HG03571 (cell line): ENCODE measurements around the gene BRSK2.

Source experiments
- ATAC-seq: cut with Tn5 transposase; IDR thresholded peaks from one replicate; pipeline ENCODE4 v1.9.1; 2021; ENCODE audit not compliant: unreplicated experiment

The BRSK2 gene

DNA sequence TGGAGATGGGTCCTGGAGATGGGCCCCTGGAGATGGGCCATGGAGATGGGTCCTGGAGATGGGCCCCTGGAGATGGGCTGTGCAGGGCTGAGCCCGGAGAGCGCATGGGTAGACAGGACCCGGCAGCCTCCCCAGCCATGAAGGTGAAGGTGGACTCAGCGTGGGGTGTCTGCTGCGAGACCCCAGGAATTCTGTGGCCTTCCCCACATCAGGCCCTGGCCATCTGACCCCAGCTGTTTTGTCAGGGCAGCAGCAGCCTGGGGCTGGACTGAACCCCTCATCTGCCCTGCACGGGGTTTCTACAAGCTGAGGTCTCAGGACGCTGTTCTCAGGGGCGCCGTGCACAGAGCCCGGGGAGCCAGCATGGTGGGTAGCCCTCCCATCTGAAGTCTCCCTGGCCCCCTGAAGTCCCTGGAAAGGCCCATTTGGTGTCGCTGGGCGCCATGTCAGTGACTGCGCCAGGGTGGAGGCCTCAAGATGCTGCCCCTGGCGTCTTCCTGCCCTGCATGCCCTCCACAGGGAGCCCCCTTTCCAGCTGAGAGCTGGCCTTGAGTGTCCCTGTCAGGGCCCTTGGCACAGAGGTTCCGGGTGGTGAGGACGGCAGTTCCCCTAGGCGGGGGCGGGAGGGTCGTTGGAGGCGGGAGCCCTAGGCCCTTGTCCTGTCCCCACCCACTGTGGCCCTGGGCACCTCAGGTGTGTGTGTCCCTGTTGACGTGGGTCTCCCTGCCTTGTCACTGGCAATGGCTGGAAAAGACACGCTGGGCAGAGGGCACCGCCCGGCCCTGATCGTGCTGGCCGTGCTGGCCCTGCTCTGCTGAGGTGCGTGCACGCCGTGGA lies 5.4 kb downstream of the BRSK2 start:
- no peak for ATAC-seq

DNA sequence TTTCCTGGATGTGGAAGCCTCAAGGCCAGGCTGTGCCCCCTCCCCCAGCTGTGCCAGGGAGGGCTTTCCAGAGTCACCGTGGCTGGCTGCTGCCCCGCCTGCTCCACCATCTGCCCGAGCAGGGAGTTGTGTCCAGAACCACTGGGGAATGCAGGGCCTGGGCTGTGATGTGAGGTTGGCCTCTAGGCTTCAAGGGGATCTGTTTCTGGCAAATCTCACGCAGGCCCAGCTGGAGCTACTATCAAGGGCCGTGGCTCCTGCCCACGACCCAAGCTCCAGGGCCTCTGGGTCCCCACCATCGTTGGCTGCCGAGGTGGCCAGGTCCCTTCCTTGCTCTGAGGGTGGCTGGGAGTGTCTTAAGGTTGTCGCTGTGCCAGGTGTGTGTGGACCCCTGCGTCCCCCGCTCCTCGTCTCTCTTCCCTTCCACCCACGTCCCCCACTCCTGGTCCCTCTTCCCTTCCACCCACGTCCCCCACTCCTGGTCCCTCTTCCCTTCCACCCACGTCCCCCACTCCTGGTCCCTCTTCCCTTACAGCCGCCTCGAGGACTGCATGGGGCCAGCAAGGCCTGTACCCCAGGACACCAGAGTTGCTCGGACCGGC lies 6.1 kb downstream of the BRSK2 start:
- no peak for ATAC-seq

DNA sequence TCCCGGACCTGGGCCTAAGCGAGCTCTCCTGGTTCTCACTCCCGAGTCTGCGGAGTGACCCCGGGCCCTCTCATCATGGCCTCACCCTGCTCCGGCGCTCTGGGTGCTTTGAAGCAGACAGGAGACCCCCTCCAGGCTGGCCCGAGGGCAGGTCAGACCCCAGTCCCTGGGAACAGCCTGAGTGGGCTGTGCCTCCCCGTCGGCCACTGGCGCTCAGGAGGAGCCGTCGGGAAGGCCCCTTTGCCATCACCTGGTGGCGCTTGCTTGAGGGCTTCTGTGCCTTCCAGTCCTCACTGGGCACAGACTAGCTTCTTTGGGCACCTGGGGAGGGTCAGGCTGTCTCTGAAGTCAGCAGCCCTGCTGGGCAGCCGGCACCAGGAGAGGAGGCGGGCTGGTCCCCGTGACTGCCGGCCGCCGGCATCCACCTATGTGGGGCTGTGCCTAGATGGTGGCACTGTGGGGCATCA lies 6.7 kb downstream of the BRSK2 start:
- ATAC-seq: no peak

DNA sequence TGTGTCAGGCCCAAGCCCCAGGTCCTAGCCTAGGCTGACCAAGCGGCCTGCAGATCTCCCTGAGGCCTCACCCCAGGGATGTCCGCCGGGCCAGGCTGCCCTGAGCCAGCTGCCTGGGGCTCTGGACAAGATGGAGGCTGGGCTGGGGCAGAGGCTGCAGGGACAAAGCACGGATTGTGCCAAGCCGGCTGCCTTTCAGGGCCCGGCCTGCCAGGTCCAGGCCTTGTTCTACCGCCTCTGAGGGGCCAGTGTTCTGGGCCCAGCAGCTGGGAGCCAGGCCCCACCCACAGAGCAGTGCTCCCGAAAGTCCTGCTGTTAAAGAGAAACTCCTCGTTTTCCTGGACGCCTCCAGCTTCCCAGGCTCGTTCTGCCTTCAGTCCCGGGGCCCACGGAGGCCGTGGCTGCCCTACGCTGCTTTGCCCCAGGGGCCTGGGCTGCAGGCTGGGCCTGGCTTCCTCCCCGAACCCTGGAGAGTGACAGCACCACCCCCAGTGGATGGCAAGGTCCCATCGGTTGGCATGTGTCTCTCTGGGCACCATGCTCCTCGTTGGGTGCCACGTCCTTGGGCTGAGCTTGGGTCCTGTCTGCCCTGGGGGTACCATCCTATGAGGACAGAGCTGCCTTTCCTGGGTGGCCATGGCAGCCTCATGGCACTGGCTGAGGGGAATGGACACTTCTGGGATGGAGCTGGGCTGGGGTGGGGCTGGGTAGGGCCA lies 7.6 kb downstream of the BRSK2 start:
- ATAC-seq: no peak

DNA sequence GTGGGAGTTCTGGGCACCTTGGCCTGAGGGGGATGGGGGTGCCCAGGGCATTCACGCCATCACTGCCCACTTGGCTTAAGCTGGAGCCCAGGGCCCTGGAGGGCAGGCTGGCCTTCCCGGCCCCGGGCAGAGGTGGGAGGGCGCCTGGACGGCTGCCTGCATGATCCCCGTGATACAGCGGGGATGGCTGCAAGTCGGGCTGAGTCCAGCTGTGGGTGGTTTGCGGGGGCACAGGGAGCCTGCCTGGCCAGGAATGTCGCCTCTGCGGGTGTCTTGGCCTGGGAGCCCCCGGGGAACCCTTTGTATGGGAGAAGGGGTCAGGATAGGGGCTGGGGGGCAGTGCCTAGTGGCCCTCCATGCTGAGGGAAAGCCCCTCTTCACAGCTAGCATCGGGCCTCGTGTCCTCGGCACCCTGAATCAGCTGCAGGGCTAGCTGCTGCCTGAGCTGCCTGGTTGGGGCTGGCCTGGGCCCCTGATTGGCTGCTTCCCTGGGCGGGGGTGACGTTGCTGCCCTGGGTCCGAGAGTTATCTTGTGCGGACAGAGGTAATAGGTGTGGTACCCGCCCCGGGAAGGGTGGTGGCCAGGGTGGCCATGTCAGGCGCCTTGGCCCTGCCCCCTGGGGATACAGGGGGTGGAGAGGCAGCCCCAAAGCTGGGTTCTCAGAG lies 8.3 kb downstream of the BRSK2 start:
- no peak for ATAC-seq

DNA sequence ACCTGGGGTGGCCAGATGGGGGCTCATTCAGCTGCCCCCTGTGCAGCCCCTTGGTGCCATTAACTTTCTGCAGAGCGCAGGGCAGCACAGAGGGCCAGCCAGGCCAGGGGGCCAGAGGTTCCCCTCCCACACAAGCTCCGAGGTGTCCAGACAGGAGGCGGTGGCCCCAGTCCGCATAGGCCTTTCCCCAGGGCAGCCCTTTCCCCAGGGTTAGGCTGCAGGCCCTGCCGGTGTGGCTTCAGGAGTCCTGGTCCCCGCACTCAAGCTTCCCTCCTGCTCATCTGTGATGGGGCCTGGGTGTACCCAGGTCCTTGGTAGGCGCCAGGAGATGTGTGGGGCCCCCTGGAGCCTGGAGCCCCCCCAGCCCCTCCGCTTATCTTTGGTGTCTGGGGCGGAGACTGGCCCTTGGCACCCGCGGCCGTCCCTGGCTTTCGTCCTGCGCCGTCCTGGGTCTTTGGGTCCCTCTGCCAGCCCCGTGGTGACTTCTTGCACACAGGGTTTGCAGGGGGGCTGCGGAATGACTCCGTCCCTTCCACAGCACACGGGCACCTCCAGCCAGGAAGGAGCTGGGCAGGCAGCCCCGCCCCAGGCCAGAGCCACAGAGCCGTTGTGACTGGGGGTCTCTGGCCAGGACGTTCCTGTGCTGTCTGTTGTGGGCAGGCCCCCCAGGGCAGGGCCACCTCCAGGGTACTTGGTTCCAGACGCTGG lies 8.9 kb downstream of the BRSK2 start:
- ATAC-seq: no peak

DNA sequence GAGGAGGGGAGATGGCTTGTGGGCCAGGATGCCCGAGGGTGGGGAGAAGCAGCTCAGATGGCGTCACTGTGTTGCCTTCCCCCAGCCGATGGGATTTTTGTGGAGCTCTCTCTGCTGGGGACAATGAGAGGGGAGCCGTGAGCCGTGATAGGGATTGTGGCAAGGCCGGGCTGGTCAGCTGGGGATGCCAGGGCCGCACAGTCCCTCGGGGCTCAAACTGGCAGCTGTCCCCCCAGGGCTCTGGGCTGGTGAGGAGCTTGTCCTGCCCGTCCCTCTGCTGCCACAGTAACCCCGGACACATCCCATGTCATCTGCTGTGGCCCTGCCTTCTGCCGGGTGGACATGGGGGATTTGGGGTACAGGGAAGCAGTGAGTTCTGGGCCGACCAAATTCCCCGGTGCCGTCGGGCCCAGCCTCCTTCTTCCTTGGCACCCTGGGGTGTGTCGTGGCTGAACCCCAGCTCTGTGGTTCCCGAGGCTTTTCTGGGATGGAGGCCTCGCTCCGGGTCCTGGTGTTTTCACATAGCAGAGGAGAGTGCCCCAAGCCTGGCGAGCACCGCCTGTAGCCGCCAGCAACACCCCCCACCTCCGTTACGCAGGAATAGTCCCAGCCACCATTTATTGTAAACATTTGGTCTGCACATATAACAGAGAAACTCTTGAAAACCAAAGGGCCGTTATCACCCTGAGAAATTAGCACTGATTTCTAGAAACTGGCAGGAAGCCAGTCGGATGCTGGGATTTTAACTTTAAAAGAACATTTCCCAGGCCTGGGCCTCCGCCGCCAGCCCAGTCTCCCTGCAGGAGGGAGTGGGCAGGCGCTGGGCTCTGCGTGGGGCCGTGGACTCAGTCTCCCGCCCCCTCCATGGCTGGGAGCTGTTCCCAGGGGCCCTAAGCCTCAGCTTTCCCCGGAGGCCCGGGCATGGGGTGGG lies 9.9 kb downstream of the BRSK2 start:
- ATAC-seq: no peak

DNA sequence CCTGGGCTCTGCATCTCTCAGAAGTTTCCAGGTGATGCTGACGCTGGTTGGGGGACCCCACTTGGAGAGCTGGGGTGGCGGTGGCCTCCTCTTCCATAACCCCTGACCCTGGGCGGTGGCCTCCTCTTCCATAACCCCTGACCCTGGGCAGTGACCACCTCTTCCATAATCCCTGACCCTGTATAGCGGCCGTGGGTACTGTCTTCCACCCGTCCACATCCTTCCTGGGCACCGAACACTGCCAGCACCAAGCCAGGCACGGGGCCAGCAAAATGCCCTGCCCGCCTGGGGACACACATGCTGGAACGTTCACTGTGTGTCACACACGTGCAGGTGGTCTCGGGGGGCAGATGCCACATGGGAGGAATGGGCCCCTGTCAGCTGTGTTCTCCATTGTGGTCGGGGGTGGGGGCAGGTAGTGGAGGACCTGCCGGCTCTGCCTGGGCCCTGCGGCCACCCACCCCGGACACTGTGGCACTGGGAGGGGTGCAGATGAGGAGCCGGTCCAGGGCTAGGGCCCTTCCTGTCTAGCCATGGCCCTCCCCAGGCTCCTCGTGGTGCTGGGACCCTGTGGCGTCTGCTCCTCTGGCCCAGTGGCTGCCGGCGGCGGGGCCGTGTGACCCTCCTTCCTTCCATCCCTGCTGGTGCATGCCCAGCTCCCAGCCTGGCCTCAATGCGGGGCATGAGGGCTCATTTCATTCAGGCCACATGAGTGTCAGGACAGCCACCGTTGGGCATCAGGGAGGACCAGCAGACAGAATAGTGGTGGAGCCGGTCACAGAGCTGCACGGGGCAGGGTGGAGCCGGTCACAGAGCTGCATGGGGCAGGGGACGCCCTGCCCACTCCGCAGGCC lies 10.8 kb downstream of the BRSK2 start:
- ATAC-seq: no peak

DNA sequence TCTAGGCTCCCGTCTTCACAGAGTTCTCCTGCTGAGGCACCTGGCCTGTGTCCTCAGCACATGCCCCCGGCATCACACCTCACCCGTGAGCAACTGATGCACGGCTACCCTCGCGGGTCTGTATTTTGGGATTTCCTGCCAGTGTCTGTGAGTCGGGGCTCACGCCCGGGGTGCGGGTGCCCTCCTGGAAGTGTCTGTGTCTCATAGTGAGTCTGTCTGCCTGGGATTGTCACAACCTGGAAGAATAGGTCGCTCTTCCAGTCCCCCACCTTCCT lies 11.4 kb downstream of the BRSK2 start:
- no peak for ATAC-seq

DNA sequence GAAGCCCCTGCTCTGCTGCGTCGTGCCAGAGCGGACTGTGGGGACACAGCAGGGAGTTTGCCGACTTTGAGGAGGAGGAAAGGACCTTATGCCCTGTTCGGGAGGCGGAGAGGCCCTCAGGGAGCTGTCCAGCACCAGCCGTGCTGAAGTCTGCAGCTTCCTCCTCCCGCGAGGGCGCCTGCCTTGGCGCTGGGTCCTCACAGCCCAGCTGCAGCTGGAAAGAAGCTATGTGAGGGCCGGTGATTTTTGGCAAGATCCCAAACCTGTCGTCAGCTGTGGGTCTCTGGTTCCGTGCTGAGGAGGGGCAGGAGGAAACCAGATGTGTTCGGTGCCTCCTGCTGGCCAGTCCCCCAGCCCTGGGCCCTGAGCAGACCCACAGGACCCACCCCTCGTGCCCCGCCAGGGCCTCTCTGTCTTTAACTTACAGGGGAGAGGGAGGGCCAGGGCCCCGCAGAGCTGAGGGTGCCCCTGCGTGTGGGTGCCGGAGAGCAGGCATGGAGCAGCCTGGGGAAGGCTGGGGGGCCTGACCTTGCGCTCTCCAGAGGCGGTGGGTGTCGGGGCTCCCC lies 12.0 kb downstream of the BRSK2 start:
- ATAC-seq: no peak

DNA sequence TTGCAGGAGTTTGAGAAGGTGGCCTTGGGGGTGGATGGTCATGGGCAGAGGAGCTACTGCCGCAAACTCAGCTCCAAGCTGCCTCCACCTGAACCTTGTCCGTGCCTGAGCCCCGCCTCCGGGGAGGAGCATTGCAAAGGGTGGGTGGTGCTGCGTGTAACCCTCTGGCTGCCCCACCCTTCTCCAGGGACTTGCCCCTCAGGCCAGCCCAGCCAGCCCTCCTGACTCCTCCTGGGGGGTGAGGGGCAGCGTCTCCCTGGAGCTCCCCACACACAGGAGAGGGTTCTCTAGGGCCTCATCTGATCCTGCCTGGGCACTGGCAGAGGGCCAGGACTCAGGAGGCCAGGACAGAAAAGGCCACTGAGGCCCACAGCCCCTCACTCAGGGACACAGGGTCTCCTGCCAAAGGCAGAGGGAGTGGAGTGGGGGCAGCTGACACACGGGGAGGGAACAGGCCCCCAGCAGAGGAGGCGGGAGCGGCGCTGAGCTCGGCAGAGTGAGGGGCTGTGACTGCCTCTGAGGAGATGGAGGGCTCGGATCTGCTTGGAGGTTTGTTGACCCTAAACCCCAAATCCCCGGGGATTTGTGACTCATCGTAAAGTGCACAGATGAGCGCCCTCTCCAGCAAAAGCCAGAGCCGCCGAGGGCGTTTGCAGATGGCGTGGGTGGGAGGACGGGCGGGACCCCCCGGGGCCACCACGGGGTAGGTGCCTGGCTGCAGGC lies 12.8 kb downstream of the BRSK2 start:
- ATAC-seq: no peak

DNA sequence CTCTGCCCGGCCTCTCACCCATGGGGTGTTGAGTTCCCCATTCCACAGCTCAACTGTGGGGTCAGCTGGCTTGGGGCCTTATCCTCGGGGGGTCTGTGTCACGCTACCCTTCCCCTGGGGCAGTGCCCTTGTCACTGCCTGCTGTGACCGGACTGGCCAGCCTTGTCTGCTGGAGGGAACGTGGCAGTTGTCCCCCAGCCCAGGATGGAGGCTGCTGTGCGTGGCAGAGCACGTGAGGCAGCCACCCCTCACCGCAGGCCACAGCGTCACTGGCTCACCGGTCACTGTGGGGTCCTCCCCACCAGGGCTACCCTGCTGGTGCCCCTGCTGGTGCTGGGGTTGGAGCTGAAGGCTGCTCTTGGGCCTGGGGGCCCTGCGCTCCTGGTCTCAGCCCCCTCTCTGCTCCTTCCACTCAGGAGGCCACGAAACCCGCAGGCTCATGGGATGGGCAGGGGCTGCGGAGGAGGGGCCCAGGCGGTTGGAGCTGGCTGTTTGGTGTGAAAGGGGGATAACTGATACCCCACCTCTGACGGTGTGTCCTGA lies 13.4 kb downstream of the BRSK2 start:
- ATAC-seq: no peak

DNA sequence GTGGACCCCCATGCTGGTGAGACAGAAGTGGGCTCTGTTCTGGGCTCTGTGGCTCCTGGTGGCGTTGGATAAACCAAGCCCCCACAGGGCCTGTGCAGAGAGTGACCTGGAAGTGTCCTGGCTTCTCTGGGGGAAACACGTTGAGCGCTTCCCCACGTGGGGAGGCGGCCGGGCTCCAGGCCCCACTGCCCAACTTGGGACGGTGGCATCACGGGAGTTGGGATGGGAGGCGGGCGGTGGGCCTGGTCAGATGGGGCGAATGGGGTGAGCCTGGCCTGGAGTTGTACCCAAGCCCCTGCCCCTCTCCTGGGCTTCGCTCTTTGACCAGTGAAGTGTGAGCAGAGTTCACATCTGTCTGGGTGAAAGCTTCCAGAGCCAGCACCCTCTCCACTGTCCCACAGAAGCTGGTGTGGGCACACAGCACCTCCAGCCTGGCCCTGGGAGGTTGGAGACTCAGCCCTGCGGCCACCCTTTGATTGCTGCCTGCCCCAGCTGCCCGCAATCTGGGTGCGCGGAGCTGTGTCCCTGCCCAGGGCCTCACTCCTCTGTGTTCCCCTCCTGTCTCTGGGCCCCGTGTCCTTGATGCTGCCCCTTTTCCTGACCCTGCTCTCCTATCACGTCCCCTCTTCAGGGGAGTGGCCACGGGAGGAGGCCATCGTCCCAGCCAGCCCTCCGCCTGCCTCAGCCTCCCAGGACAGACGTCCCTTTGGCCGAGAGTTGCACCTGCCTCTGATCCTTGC lies 14.2 kb downstream of the BRSK2 start:
- no peak for ATAC-seq

DNA sequence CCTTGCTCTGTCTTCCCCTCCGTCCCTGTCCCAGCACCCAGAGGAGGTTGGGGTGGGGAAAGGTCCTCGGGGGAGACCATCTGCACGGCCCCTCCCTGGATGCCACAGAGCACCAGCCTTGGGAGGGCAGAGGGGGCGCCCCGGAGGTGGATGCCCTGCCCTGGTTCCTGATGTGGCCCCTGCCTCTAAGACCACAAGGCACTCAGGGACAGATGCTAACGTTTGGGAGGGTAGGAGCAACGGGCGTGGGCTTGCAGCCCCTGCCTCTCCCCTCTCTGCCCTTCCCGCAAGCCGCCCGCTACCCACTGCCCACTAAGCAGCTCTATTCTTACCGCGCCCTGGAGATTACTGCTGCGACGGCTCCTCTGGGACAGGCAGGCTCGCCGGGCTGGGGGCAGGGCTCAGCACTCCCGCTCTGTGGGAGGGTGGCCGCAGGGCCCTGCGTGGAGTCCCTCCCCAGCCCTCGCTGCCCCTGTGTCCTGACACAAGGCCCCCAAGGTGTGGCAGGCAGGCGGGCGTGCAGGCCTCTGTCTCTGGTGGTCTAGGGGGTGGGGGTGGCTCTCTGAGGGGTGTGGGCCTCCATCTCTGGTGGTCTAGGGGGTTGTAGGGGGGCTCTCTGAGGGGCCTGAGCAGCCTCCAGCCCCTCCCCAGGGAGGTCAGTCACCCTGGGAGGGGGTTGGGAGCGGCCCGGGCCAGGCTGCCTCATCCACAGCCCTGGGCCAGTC lies 14.9 kb downstream of the BRSK2 start:
- no peak for ATAC-seq

DNA sequence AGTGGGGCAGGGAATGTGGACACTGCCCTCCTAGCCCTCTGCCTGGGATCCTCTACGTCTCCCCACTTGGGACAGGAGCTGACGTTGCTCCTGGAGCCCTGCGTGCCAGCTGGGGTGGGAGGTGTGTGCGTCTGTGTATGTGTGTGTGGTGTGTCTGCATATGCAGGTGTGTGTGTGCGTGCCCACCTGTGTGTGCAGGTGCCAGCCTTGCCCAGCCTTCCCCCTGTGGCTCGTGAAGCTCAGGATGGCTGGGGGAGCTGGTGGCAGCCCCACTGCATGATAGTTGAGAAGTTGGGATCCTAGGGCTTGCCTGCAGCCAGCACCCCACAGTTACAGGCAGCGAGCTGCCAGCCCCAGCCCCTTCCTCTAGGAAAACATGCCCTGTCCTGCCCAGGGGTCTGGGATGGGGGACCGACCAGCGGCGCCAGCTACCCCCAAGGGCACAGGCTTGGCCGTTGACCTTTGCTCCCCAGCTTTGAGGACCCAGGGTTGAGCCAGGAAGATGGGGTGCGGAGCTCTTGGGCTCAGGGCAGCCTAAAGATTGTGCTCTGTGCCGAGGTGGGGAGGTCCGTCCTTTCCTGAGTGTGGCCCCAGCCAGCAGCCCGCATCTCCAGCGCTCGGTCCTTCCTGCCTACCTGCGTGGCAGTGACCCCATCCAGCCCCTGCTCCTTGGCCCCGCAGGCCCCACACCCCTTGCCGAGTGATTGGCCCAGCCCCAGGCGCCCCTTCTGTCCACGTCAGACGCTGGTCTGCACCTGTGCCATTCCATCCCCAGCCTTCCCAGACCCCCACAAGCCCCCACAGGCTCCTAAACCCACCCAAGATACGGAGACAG lies 15.7 kb downstream of the BRSK2 start:
- ATAC-seq: no peak
